DND-41 (cell line): ENCODE measurements around the gene TARS2.

Source experiments
- CTCF ChIP-seq: IDR thresholded peaks from 2 replicates; pipeline ENCODE4 v1.5.1; 2012; ENCODE audit warnings: borderline replicate concordance, low read length, moderate library complexity, mild to moderate bottlenecking; ENCODE audit not compliant: poor library complexity, severe bottlenecking; ENCODE audit errors: extremely low read depth
- EZH2 ChIP-seq: IDR thresholded peaks from 3 replicates; pipeline ENCODE4 v1.6.1; 2012; ENCODE audit warnings: borderline replicate concordance, low read depth, mild to moderate bottlenecking, moderate library complexity, low read length, inconsistent platforms; ENCODE audit not compliant: severe bottlenecking

GRCh38 chr1:150464422-150464826 is 22.8 kb upstream of the TARS2 start:
- TF ChIP-seq CTCF (peak; percentile 82), EZH2 (no peak)
